ENCODE results near the gene FUBP3. TPM values are rescaled to one million over a fixed set of nuclear protein-coding genes. Genes with fewer than 3 reads are reported as not detected.

The FUBP3 gene
- total and polyA plus RNA-seq, 8 donors = 5.8 to 59.3 (median 20.7) TPM

DNA sequence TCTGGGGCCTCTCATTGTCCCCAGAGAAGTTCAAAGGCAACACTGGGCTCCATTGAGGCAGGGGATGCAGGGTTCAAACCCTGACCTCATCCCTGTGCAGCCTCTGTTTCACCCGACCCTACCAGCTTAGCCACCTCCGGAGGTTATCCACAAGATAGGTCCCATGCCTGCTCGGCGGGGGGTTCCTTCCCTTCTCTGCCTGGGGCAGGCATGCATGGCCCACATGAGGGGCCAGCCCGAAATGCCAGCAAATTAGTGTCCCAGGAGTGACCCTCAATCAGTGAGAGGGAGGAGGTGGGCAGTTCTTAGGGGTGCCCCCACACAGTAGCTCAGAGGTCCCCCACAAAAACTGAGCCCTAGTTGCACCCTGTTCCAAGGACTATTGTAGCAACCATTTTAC, 24.8 kb upstream of the FUBP3 start:
- TF ChIP-seq, protein P1, sequence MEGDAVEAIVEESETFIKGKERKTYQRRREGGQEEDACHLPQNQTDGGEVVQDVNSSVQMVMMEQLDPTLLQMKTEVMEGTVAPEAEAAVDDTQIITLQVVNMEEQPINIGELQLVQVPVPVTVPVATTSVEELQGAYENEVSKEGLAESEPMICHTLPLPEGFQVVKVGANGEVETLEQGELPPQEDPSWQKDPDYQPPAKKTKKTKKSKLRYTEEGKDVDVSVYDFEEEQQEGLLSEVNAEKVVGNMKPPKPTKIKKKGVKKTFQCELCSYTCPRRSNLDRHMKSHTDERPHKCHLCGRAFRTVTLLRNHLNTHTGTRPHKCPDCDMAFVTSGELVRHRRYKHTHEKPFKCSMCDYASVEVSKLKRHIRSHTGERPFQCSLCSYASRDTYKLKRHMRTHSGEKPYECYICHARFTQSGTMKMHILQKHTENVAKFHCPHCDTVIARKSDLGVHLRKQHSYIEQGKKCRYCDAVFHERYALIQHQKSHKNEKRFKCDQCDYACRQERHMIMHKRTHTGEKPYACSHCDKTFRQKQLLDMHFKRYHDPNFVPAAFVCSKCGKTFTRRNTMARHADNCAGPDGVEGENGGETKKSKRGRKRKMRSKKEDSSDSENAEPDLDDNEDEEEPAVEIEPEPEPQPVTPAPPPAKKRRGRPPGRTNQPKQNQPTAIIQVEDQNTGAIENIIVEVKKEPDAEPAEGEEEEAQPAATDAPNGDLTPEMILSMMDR (IDR thresholded peaks at IDR 0.05) = no peak
- TF ChIP-seq POLR2A (IDR thresholded peaks at IDR 0.05) (no peak), EP300 (IDR thresholded peaks at IDR 0.05) (no peak), POLR2AphosphoS5 (IDR thresholded peaks at IDR 0.05) (no peak)

DNA sequence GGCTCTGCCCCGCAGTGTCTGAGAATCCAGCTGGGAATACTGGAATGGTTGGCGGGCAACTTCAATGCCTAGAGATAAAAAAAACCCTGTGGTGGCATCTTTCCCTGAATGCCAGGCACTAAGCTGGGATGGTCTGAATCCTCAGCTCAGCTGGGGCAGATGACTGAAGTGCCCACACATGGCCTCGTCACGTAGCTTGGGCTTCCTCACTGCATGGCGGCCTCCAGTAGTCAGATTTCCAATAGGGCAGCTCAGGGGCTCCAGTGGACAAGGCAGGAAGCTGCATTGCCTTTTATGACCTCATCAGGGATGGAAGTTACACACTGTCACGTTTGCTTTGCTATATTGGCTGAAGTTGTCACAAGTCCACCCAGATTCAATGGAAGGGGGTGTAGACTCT, 24.3 kb upstream of the FUBP3 start:
- no peaks in the 10 kb centered on the region for H3K9me3 ChIP-seq
- DNase-seq = no peak
- no peaks in the 10 kb centered on the region for H3K36me3 ChIP-seq
- no peak overlapping the region for H3K27ac ChIP-seq
- H3K4me1 ChIP-seq = no peaks in the 10 kb centered on the region
- peaks cover 0 to 49% (median 12%) of the 10 kb centered on the region in 3 donors for H3K27me3 ChIP-seq
- H3K4me3 ChIP-seq = no peak overlapping the region
- WGBS, 5 donors = 74 to 87% (median 79%) methylated on average over 6 of the region's 6 CpGs
- TF ChIP-seq POLR2A (IDR thresholded peaks at IDR 0.05) (no peak), EP300 (IDR thresholded peaks at IDR 0.05) (no peak)
- TF ChIP-seq, protein P1 (IDR thresholded peaks at IDR 0.05) = no peak
- intact Hi-C loops (cut with DNase I; ENCODE audit: low total_unique reads) = no loop called here

More for the DNA sequence above, 24.8 kb upstream of the FUBP3 start:
- H3K4me3 ChIP-seq = no peak overlapping the region
- no peaks in the 10 kb centered on the region for H3K4me1 ChIP-seq
- H3K9me3 ChIP-seq = peaks cover 0 to 1% (median 0%) of the 10 kb centered on the region in 4 donors
- peaks cover 0 to 49% (median 12%) of the 10 kb centered on the region in 3 donors for H3K27me3 ChIP-seq
- DNase-seq = no peak
- intact Hi-C loops (cut with DNase I; ENCODE audit: low total_unique reads) = no loop called here
- WGBS, 5 donors = 75 to 87% (median 79%) methylated on average over 2 to 5 of the region's 5 CpGs
- no peak overlapping the region for H3K27ac ChIP-seq
- H3K36me3 ChIP-seq = no peaks in the 10 kb centered on the region

DNA sequence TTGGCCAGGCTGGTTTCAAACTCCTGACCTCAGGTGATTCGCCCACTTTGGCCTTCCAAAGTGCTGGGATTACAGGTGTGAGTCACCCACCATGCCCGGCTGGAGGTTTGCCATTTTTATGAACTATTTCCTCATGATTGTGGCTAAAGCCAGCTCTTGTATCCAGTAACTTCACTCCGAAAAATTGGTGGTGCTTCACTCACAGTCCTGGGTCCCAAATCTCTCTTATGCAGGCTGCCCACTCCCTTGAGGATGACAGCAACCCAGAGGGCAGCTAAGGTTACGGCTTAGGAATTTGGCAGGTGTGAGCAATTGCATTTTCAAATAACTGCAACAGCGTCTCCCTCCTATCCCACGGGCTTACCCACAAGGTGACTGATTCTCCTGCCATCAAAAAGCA, 23.4 kb upstream of the FUBP3 start:
- no peaks in the 10 kb centered on the region for H3K36me3 ChIP-seq
- TF ChIP-seq, protein P1 (IDR thresholded peaks at IDR 0.05) = no peak
- TF ChIP-seq EP300 (IDR thresholded peaks at IDR 0.05) (no peak), POLR2AphosphoS5 (IDR thresholded peaks at IDR 0.05) (no peak), POLR2A (IDR thresholded peaks at IDR 0.05) (no peak)
- H3K4me1 ChIP-seq = no peaks in the 10 kb centered on the region
- H3K27me3 ChIP-seq = peaks cover 0 to 48% (median 12%) of the 10 kb centered on the region in 3 donors
- intact Hi-C loops (cut with DNase I; ENCODE audit: low total_unique reads) = no loop called here
- 40 to 50% (median 47%) methylated on average over 6 of the region's 6 CpGs for WGBS, 5 donors
- DNase-seq = no peak
- no peak overlapping the region for H3K27ac ChIP-seq
- H3K4me3 ChIP-seq = no peak overlapping the region
- H3K9me3 ChIP-seq = no peaks in the 10 kb centered on the region

DNA sequence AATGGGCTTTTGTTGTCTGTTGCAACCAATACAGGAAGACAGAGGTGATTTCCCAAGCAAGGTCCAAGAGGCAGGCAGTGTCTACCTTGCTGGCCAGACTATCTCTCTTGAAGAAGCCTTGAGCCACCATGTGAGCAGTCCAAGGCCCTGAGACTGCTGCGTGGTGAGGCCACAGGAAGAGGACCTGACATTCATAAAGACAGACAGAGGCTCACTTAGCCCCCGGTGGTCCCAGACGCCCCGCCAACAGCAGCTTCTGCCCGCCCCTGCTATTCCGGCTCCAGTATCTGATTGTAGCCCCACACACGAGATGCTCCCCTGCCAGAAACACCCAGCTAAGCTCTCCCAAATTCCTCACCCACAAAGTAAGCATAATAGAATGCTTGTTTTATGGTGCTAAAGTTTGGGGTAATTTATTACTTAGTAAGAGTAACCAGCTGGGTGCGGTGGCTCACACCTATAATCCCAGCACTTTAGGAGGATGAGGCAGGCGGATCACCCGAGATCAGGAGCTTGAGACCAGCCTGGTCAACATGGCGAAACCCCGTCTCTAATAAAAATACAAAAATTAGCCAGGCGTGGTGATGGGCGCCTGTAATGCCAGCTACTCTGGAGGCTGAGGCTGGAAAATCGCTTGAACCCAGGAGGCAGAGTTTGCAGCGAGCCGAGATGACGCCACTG, 22.8 kb upstream of the FUBP3 start:
- DNase-seq = no peak
- TF ChIP-seq POLR2AphosphoS5 (IDR thresholded peaks at IDR 0.05) (no peak), EP300 (IDR thresholded peaks at IDR 0.05) (no peak), POLR2A (IDR thresholded peaks at IDR 0.05) (no peak)
- TF ChIP-seq, protein P1 (IDR thresholded peaks at IDR 0.05) = no peak
- Histone ChIP-seq H3K27ac (no peak overlapping the region), H3K9me3 (no peaks in the 10 kb centered on the region), H3K27me3 (peaks cover 0 to 42% (median 12%) of the 10 kb centered on the region in 3 donors), H3K4me1 (no peaks in the 10 kb centered on the region), H3K4me3 (no peak overlapping the region), H3K36me3 (no peaks in the 10 kb centered on the region)
- WGBS, 5 donors = 76 to 85% (median 77%) methylated on average over 13 to 18 of the region's 18 CpGs
- intact Hi-C loops (cut with DNase I; ENCODE audit: low total_unique reads) = no loop called here

Measured in stomach (tissue), 9 donors.